Thoracic aorta (tissue), 2 donors: ENCODE results near the gene CDHR1. TPM values are rescaled to one million over a fixed set of nuclear protein-coding genes. Genes with fewer than 3 reads are reported as not detected.

ENCODE experiments used
- ATAC-seq: fragments of 150-250 bp; one replicate; pipeline ENCODE4 v1.8.0; 2017; ENCODE audit warnings: low read depth; ENCODE audit not compliant: insufficient number of reproducible peaks, low FRiP score
- DNase-seq: peaks from one replicate; pipeline ENCODE4 v3.0.0-alpha.2; 2020; ENCODE audit warnings: low spot score
- H3K27ac ChIP-seq, 2 donors: fragments of 200-600 bp; sonication (generic); 1 replicate in 1 of 2; 2 replicates in 1 of 2; pipeline ENCODE4 v1.5.1; 2016; ENCODE audit warnings: mild to moderate bottlenecking in 2 of 2, moderate library complexity in 2 of 2
- H3K27me3 ChIP-seq: fragments of 200-600 bp; sonication (generic); replicated peaks from 2 replicates; pipeline ENCODE4 v1.6.0; 2016; ENCODE audit warnings: mild to moderate bottlenecking; ENCODE audit not compliant: insufficient read depth
- H3K36me3 ChIP-seq: fragments of 200-600 bp; sonication (generic); one replicate; pipeline ENCODE4 v1.5.1; 2016
- H3K4me1 ChIP-seq, 2 donors: fragments of 200-600 bp; sonication (generic); 1 replicate in 1 of 2; 2 replicates in 1 of 2; pipeline versions ENCODE4 v1.5.1 to v1.6.0; 2016; ENCODE audit warnings: low read depth in 2 of 2, mild to moderate bottlenecking in 1 of 2; ENCODE audit not compliant: control insufficient read depth in 1 of 2
- H3K4me3 ChIP-seq: fragments of 200-600 bp; sonication (generic); 2 replicates; pipeline ENCODE4 v1.5.1; 2016; ENCODE audit warnings: mild to moderate bottlenecking
- H3K9me3 ChIP-seq: fragments of 200-600 bp; sonication (generic); 2 replicates; pipeline ENCODE4 v1.5.1; 2016
- CTCF ChIP-seq: fragments of 200-600 bp; sonication (generic); IDR thresholded peaks from one replicate; pipeline ENCODE4 v1.5.1; 2019; ENCODE audit warnings: antibody characterized with exemption
- total RNA-seq, 2 donors: library from RNA; depleted of rRNA; stranded (reverse); fragments of >200 nt; gene quantifications; one replicate each; pipeline versions ENCODE4 v1.1.0 to v1.2.3, GENCODE V29; 2016

The CDHR1 gene
- total RNA-seq, 2 donors from 2014 or later: 0.14 TPM; not detected in 1

GRCh38 chr10:84237199-84238051 is 43.1 kb downstream of the CDHR1 start:
- H3K4me1 ChIP-seq: no peaks in the 10 kb centered on the region
- H3K9me3 ChIP-seq: no peaks in the 10 kb centered on the region
- no peaks in the 10 kb centered on the region for H3K27me3 ChIP-seq
- H3K4me3 ChIP-seq: no peak overlapping the region
- no peak for DNase-seq
- no peaks in the 10 kb centered on the region for H3K36me3 ChIP-seq
- no peak for ATAC-seq
- no peak overlapping the region for H3K27ac ChIP-seq
- no peak for TF ChIP-seq CTCF

GRCh38 chr10:84238909-84239308 is 44.6 kb downstream of the CDHR1 start:
- ATAC-seq (no peak), DNase-seq (no peak)
- H3K4me1 ChIP-seq: no peaks in the 10 kb centered on the region
- H3K4me3 ChIP-seq: no peak overlapping the region
- no peaks in the 10 kb centered on the region for H3K9me3 ChIP-seq
- TF ChIP-seq CTCF: no peak
- H3K27ac ChIP-seq: no peak overlapping the region
- H3K27me3 ChIP-seq: no peaks in the 10 kb centered on the region
- H3K36me3 ChIP-seq: no peaks in the 10 kb centered on the region

- H3K36me3 ChIP-seq: no peaks in the 10 kb centered on the region
- no peak within 1 kb of the TSS for H3K27ac ChIP-seq
- ATAC-seq (no peak), DNase-seq (no peak)
- no peaks in the 10 kb centered on the region for H3K27me3 ChIP-seq
- H3K9me3 ChIP-seq: no peaks in the 10 kb centered on the region
- TF ChIP-seq CTCF: no peak
- H3K4me3 ChIP-seq: no peak within 1 kb of the TSS
- H3K4me1 ChIP-seq: no peaks in the 10 kb centered on the region
These were observed 47.0 kb downstream of the CDHR1 start, which contains the start of gene LRIT1 for GRCh38 chr10:84241185-84241790. TSS of gene LRIT1 (minus strand) at chr10:84241546. CDS start at chr10:84241439, 107 bp downstream.

- no peak overlapping the region for H3K4me3 ChIP-seq
- H3K27ac ChIP-seq: no peak overlapping the region
- H3K36me3 ChIP-seq: no peaks in the 10 kb centered on the region
- H3K9me3 ChIP-seq: no peaks in the 10 kb centered on the region
- no peak for TF ChIP-seq CTCF
- H3K4me1 ChIP-seq: no peaks in the 10 kb centered on the region
- no peak for ATAC-seq
- no peak for DNase-seq
- no peaks in the 10 kb centered on the region for H3K27me3 ChIP-seq
These were observed 49.4 kb downstream of the CDHR1 start for GRCh38 chr10:84243759-84244158.

GRCh38 chr10:84244651-84245270 is 50.4 kb downstream of the CDHR1 start, which contains the start of gene RGR:
TSS of gene RGR (plus strand) at chr10:84245053. CDS start at chr10:84245091, 38 bp downstream.
- Histone ChIP-seq H3K4me3 (no peak within 1 kb of the TSS), H3K36me3 (no peaks in the 10 kb centered on the region), H3K4me1 (no peaks in the 10 kb centered on the region), H3K9me3 (no peaks in the 10 kb centered on the region), H3K27me3 (no peaks in the 10 kb centered on the region), H3K27ac (no peak within 1 kb of the TSS)
- DNase-seq (no peak), ATAC-seq (no peak)
- TF ChIP-seq CTCF: no peak
